NK-92 treated with Interleukin-12 subunit alpha and Interleukin-12 subunit beta, amount 100 ng/mL, for 24 hours (cell line): ENCODE data around the gene MED10.

ENCODE experiments used
- DNase-seq: peaks from one replicate; lab custom pipeline; 2025; lab: John Stamatoyannopoulos, UW

MED10 gene

DNA sequence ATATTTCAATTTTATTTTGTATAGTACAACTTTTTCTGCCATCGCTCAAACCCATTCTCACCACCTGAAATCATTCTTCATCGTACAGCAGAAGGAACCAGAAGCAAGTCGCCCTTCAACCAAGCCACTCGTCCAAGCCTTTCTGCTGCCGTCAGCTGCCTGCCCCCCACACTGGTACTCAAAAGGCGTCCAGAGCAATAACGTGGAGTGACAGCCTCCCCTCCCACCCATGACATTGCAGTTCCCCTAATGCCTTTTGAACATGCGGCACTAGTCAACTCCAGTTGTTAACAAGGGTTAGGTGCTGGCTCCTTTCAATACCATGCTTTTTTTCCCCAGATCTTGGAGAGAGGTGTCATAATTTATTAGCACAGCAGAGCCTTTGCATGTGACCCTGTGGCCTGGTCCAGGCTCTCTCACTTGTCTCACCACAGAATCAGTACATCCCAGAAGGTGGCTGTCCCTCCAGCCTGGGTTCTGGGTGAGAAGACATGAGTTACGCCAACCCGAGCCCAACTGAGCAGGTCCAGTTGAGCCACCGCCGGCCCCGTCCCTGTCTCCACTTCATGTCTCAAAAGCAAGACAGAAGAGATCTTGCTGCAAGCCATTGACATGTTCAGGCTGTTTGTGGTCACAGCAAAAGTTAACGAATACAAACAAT is 20.4 kb upstream of the MED10 start:
- DNase-seq, result no peak

GRCh38 chr5:6397536-6398269 is 19.4 kb upstream of the MED10 start:
- DNase-seq, result no peak

DNA sequence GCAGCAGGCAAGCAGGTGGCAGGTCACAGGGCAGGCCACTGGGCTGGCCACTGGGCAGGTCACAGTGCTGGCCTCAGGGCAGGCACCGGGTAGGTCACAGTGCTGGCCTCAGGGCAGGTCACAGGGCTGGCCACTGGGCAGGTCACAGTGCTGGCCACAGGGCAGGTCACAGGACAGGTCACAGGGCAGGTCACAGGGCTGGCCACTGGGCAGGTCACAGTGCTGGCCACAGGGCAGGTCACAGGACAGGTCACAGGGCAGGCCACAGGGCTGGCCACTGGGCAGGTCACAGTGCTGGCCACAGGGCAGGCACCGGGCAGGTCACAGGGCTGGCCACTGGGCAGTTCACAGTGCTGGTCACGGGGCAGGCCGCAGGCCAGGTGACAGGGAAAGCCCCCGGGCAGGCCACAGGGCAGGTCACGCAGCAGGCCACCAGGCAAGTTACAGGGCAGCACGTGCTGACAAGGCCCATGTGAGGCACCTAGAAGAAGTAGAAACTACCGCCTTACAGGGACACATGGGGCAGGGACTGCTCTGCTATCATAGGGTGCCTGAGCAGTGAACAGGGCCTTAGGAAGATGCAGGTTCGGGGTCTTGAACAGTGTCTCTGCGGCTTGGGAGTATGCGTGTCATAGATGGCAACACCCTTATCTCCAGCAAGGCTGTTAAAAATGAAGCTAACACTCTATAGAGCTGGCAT is 18.6 kb upstream of the MED10 start:
- DNase-seq, result no peak

DNA sequence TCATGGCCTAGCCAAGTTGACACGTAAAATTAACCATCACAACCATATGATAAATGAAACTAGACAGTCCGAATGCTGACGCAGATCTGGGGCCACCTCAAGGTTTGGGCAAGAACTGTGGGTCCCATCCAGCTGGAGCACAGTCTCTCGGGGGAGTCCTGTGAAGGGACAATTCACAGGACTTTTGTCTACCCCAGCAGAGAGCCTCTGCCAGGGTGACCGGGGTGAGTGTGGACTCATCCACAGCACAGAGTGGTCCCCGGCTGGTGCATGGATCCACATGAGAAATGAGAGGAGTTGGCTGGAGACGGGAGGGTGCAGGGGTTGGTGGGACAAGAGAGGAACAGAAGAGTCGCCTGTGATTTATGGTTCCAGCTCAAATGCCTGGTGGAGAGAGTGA is 17.7 kb upstream of the MED10 start:
- DNase-seq, result no peak

- DNase-seq, result no peak
Observed at GRCh38 chr5:6395621-6396020, 17.3 kb upstream of the MED10 start.

GRCh38 chr5:6395102-6395445 is 16.7 kb upstream of the MED10 start:
- DNase-seq, result no peak

- DNase-seq, result no peak
Observed at GRCh38 chr5:6394429-6395101, 16.2 kb upstream of the MED10 start.

- DNase-seq, result no peak
Observed at GRCh38 chr5:6393596-6394194, 15.3 kb upstream of the MED10 start.

DNA sequence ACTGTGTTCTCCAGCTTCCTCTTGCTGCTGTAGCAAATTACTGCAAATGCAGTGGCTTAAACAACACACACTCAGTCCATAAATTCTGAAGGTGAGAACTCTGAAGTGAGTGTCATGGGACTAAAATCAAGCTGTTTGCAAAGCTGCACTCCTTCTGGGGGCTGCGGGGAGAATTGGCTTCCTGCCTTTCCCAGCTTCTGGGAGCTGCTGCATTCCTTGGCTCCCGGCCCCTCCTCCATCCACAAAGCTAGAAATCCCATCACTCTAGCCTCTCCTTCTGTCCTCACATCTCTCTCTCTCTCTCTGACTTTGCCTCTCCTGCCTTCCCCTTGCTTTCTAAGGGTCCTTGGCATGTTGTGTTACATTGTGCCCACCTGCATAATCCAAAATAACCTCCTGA is 14.2 kb upstream of the MED10 start:
- no peak for DNase-seq

- no peak for DNase-seq
Observed at GRCh38 chr5:6391151-6391550, 12.8 kb upstream of the MED10 start.

- DNase-seq, result no peak
Observed at GRCh38 chr5:6389946-6390530, 11.7 kb upstream of the MED10 start.

DNA sequence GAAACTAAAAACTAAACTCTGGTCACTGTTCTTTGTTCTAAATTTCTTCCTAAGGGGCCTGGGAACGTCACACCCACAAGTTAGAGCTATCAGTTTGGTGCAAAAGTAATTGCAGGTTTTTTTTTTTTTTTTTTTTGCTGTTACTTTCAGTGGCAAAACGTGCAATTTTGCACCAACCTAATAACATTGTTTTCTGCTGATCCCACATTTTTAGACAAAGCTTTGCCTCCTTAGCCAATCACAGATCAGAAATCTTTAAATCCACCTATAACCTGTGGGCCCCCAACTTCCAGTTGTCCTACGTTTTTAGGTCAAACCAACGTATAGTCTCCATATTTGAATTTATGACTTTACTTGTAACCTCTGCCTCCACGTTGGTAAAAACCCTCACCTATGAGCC is 11.1 kb upstream of the MED10 start:
- DNase-seq, result no peak

DNA sequence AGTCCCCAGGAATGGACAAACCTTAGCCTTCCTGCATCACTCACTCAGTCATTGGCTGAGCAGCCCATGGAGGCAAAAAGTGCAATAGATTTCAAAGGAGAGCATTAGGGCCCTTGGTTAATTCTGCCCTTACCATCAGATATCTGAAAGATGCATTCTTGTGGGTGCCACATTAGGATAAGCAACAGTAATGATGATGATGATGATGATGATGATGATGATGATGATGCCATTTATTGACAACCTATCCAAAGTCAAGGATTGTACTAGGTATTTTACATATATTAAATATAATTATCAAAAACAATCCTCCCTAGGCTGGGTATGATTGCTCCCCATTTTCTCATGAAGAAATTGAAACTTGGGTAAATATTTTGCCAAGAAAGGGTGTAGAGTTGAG is 9.6 kb upstream of the MED10 start:
- DNase-seq, result no peak

DNA sequence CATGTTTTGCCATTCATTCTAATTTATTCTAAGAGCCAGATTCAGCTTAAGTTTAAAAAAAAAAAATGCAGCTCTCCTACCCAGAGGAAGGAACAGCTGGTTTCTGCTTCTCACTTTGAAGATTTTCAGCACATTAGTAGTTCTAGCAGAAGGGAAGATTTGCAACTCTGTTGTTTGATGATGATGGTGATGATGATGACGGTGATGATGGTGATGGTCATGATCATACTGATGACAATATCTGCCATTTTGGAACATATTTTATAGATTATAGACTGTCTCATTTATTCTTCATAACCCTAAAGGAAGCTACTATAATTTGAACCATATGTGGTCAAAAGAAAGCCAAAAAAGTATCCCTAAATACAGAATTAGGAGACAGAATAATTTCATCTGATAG is 7.9 kb upstream of the MED10 start:
- no peak for DNase-seq

DNA sequence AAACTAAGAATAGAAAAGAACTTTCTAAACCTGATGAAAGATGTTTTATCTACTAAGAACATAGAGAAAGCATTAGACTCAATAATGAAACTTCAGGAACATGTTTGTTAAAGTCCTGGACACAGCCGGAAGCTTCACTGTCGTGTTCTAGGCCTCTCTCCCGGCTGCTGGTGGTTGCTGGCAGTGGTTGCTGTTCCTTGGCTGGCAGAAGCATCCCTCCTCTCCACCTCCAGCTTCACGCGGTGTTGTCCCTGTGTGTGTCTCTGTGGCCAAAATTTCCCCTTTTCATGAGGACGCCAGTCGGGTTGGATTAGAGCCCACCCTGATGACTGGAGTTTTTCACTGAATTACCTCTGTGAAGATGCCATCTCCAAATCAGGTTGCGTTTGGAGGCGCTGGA is 6.5 kb upstream of the MED10 start:
- DNase-seq, result no peak

DNA sequence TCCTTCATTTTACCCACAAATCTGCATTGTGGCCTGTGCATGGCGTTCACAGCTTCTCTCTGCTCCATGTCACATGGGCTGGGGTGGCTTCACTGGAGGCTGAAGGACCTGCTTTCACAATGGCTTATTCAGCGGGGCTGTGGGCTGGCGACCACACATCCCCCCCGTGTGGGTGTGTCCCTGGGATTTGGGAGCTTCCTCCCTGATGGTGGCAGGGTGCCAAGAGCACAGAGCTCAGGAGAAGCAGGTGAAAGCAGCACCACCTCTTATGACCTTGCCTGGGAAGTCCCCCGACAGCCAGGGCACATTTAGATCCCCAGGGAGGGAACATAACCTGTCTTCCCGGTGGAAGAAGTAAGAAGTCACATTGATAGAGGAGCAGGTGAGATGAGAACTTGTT is 5.0 kb upstream of the MED10 start:
- DNase-seq, result no peak

GRCh38 chr5:6379246-6379645 is 899 bp upstream of the MED10 start:
- DNase-seq, result no peak

DNA sequence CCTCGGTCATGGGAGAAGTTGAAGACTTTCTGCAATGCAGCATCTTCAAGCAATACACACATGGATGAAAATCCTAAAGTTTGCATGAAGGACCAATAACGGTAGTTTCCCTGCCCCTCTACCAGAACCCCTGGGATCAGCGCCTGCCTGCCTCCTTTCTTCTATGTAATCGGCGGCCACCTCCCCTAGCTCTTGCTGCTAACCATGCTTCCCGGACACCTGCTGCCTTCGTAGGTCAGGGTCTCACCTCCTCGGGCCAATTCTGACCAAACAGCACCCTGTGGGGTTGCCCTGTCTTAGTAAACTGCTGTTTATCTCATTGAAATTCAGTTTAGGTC is 388 bp upstream of the MED10 start:
- no peak for DNase-seq

DNA sequence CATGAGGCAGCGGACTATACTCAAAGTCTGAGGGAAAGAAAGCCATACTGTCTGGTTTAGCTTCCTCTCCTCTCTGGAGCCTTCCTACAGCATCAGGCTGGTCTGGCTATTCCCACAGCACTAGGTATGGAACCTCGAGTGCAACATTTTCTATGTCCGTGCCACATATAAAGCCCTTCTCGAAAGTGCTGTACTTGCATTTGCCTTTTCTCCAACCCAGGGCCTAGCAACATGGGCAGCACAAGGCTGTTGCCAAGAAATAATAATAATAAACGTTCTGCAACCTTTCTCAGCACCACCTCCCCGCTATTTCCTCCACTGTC is 804 bp downstream of the MED10 start:
- DNase-seq, result no peak

DNA sequence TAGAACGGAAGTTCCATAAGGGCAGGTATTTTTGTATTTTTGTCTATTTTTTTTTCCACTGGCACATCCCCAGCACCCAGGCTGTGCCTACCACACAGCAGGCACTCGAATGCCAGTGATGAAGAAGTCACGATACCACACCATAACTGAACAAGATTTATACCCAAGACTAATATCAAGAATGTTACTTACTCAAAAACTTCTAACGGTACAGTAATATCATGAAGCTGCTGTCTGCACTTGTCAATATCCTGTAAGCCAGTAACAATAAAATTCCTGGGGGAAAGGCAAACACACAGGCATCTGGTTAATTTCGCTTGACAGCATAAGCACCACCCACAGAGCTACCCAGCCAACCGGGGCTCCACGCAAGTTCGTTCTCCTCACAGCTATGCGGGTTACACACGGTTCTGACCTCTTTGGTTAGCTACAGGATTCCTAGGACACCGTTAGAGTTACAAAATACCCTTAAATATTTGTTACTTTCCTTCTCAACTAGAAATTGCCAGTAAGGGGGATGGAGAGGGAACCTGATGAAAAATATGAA is 1.3 kb downstream of the MED10 start:
- DNase-seq, result no peak

DNA sequence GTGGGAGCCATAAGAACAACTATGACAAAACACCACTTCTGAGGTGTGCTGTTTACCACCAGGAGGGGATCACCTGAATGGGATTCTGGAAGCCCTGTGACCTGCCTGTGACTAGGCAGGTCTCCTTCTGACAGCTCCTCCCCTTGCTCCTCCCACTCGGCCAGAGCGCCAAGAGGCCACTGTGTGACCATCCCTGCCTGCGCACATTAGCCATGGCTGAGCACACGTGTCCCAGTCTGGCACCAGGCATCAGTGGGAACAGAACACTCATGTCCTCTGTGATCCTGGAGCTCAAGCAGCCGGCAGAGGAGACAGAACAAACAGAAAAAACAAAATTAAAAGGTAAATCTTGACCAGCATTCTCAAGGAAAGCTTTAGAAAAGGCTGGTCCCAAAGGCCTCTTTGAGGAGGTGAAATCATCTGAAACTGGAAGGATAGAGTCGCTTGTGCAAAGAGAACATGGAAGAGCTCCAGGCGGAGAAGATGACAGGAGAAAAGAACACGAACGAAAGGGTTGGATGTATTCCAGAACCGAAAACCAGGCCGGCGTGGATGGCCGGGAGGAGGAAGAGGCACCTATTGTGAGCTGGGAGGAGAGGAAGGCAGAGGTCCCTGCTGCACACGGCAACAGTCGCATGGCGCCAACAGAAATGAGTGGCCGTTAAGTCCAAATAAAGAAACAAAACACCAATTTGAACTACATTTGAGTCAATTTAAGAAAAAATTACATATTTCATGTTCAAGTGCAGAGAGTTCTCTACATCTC is 5.1 kb downstream of the MED10 start:
- DNase-seq, result no peak
